AG20443 (cell line): ENCODE results near the gene RTN4R.
A peak's percentile ranks its signal among the peaks of the same experiment; 100 is the strongest.
"Not testable (repeated sequence)": the region's sequence is repeated elsewhere in the genome, so short reads cannot be mapped to it uniquely, and the experiment has no call there.

Experiments
- DNase-seq: peaks from one replicate; pipeline ENCODE4 v3.0.0; 2012; ENCODE audit warnings: low spot score, mixed read lengths

The RTN4R gene

GRCh38 chr22:20305894-20306645 lies 38.0 kb upstream of the RTN4R start:
- DNase-seq: no peak

GRCh38 chr22:20305230-20305893 lies 37.2 kb upstream of the RTN4R start:
- not testable (repeated sequence) for DNase-seq

GRCh38 chr22:20304646-20305045 lies 36.5 kb upstream of the RTN4R start:
- no peak for DNase-seq

- DNase-seq: not testable (repeated sequence)
These were observed 35.1 kb upstream of the RTN4R start for GRCh38 chr22:20303229-20303534.

- no peak for DNase-seq
These were observed 34.5 kb upstream of the RTN4R start for GRCh38 chr22:20302438-20303228.

GRCh38 chr22:20299746-20300136 lies 31.6 kb upstream of the RTN4R start:
- no peak for DNase-seq

GRCh38 chr22:20298803-20299745 lies 31.0 kb upstream of the RTN4R start:
- DNase-seq: peak; percentile 91

- DNase-seq: no peak
These were observed 30.1 kb upstream of the RTN4R start for GRCh38 chr22:20298110-20298802.

- DNase-seq: no peak
These were observed 29.4 kb upstream of the RTN4R start for GRCh38 chr22:20297414-20298109.

- no peak for DNase-seq
These were observed 28.5 kb upstream of the RTN4R start for GRCh38 chr22:20296598-20296997.

GRCh38 chr22:20295262-20296064 lies 27.3 kb upstream of the RTN4R start:
- no peak for DNase-seq

- no peak for DNase-seq
These were observed 24.6 kb upstream of the RTN4R start for GRCh38 chr22:20292673-20293232.

GRCh38 chr22:20292108-20292507 lies 24.0 kb upstream of the RTN4R start:
- no peak for DNase-seq

- no peak for DNase-seq
These were observed 23.5 kb upstream of the RTN4R start for GRCh38 chr22:20291604-20292063.

- DNase-seq: no peak
These were observed 23.1 kb upstream of the RTN4R start for GRCh38 chr22:20291249-20291586.

- no peak for DNase-seq
These were observed 22.6 kb upstream of the RTN4R start for GRCh38 chr22:20290578-20291248.

- DNase-seq: no peak
These were observed 21.9 kb upstream of the RTN4R start for GRCh38 chr22:20290045-20290392.

- DNase-seq: not testable (repeated sequence)
These were observed 21.3 kb upstream of the RTN4R start for GRCh38 chr22:20289182-20290044.
